B cell (primary cell): Measurements from ENCODE around the gene PI3.

Experiments
- CTCF ChIP-seq: fragments of 200-600 bp; IDR thresholded peaks from one replicate; pipeline ENCODE4 v1.8.0; 2022; ENCODE audit warnings: antibody characterized with exemption, mild to moderate bottlenecking
- EZH2 ChIP-seq: IDR thresholded peaks from 2 replicates; pipeline ENCODE4 v1.6.1; 2012; ENCODE audit warnings: borderline replicate concordance, low read depth, mild to moderate bottlenecking, moderate library complexity, low read length; ENCODE audit not compliant: insufficient read depth, poor library complexity, severe bottlenecking

DNA sequence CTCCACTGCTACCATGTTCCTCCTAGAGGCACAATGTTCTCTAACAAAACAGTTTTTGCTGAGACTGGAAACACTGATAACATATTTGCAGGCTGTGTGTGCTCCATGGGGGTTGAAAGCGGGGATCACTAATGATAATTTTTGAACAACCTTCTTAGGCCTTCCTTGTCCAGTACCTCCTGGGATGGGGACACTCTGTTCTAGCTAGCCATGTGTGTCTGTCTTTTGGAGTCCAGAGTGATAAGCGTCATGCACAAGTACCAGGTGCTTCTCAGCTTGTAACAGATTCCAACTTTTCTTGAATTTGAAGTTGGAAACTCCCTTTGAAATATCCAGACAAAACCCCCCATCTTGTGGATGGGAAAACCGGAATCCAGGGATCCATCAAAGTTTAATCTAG is 15.2 kb downstream of the PI3 start:
- TF ChIP-seq CTCF = no peak
- TF ChIP-seq EZH2 = no peak
